GM12878 (cell line): ENCODE measurements around the gene METTL15. TPM values are rescaled to one million over a fixed set of nuclear protein-coding genes. Genes with fewer than 3 reads are reported as not detected.
A peak's percentile ranks its signal among the peaks of the same experiment; 100 is the strongest.

Experiments
- ATAC-seq: fragments of 200-7000 bp; cut with Tn5 transposase; 3 replicates; pipeline ENCODE4 v1.9.1; 2020; ENCODE audit warnings: mild to moderate bottlenecking, moderate library complexity
- BruUV-seq: library from RNA; stranded (reverse); fragments of 400-500 nt; replicated peaks from 2 replicates; lab custom pipeline; 2021; lab: Mats Ljungman, UMichigan
- CTCF ChIA-PET: fragments of 300-600 bp; sonication (Branson Sonifier 250); formaldehyde crosslinking; extraction: SDS; loops from one replicate; lab custom pipeline; 2021; ENCODE audit warnings: inconsistent platforms; lab: Yijun Ruan, JAX
- POLR2A ChIA-PET: fragments of 350-600 bp; formaldehyde crosslinking; extraction: SDS; loops from one replicate; lab custom pipeline; 2021; ENCODE audit warnings: inconsistent platforms; lab: Charles Lee
- RAD21 ChIA-PET: fragments of 300-600 bp; sonication (Branson Sonifier 250); formaldehyde crosslinking; loops from one replicate; lab custom pipeline; 2023; ENCODE audit warnings: antibody characterized with exemption; ENCODE audit not compliant: unreplicated experiment; lab: Charles Lee
- SMC1A ChIA-PET: fragments of 300-600 bp; sonication (Branson Sonifier 250); formaldehyde crosslinking; loops from one replicate; lab custom pipeline; 2023; ENCODE audit not compliant: unreplicated experiment, uncharacterized antibody; lab: Charles Lee
- DNase-seq: peaks from one replicate; pipeline ENCODE4 v3.0.0-alpha.2; 2011; ENCODE audit warnings: low read depth, low spot score
- FAIRE-seq: peaks from 3 replicates; lab custom pipeline; 2011; peaks lifted over from hg19 to GRCh38; lab: Jason Lieb, UNC
- H2AFZ ChIP-seq: 2 replicates; pipeline ENCODE4 v1.6.0; 2011; ENCODE audit warnings: low read depth, low read length, control low read depth; ENCODE audit not compliant: control insufficient read depth
- H3K27ac ChIP-seq: 2 replicates; pipeline ENCODE4 v1.5.1; 2011; ENCODE audit warnings: control low read depth; ENCODE audit not compliant: control insufficient read depth, insufficient read depth
- H3K27me3 ChIP-seq, 2 experiments: replicated peaks in 1 of 2; 2 replicates each; pipeline versions ENCODE4 v1.6.0 to v1.6.1; 2011; ENCODE audit warnings: low read length in 1 of 2; ENCODE audit not compliant: control insufficient read depth in 2 of 2, insufficient read depth in 2 of 2
- H3K36me3 ChIP-seq, 2 experiments: 2 replicates each; pipeline ENCODE4 v1.5.1; 2011; ENCODE audit warnings: low read length in 1 of 2; ENCODE audit not compliant: control insufficient read depth in 2 of 2, insufficient read depth in 2 of 2
- H3K4me1 ChIP-seq: 2 replicates; pipeline ENCODE4 v1.6.1; 2011; ENCODE audit warnings: mild to moderate bottlenecking, low read length, moderate library complexity, mixed read lengths; ENCODE audit not compliant: control insufficient read depth, insufficient read depth
- H3K4me2 ChIP-seq: 2 replicates; pipeline ENCODE4 v1.6.0; 2011; ENCODE audit warnings: control low read depth; ENCODE audit not compliant: control insufficient read depth, insufficient read depth
- H3K4me3 ChIP-seq: fragments of 200-600 bp; sonication (generic); 2 replicates; pipeline ENCODE4 v1.5.1; 2016
- H3K79me2 ChIP-seq: 2 replicates; pipeline ENCODE4 v1.6.0; 2011; ENCODE audit warnings: low read length; ENCODE audit not compliant: control insufficient read depth, insufficient read depth
- H3K9ac ChIP-seq: 2 replicates; pipeline ENCODE4 v1.8.0; 2011; ENCODE audit warnings: low read length, control low read depth, mixed read lengths; ENCODE audit not compliant: control insufficient read depth, insufficient read depth
- H3K9me3 ChIP-seq: replicated peaks from 3 replicates; pipeline ENCODE4 v1.5.1; 2011; ENCODE audit warnings: mild to moderate bottlenecking, low read length; ENCODE audit not compliant: control insufficient read depth, insufficient read depth
- H4K20me1 ChIP-seq: 2 replicates; pipeline ENCODE4 v1.6.0; 2011; ENCODE audit not compliant: control insufficient read depth, insufficient read depth
- MTA2 ChIP-seq: fragments of 450-650 bp; IDR thresholded peaks from 2 replicates; pipeline ENCODE4 v1.6.1; 2016; ENCODE audit warnings: low read depth, mild to moderate bottlenecking, moderate library complexity
- MTA3 ChIP-seq: IDR thresholded peaks from 2 replicates; pipeline ENCODE4 v1.6.1; 2012; ENCODE audit warnings: low read length, inconsistent platforms, borderline replicate concordance
- RBBP5 ChIP-seq: fragments of 200-600 bp; sonication (generic); conservative IDR thresholded peaks from 2 replicates; pipeline ENCODE4 v1.6.1; 2016
- RUNX3 ChIP-seq: IDR thresholded peaks from 2 replicates; pipeline ENCODE4 v1.6.1; 2012; ENCODE audit warnings: low read length, inconsistent platforms
- SIX5 ChIP-seq: IDR thresholded peaks from 2 replicates; pipeline ENCODE4 v1.6.1; 2011; ENCODE audit warnings: mild to moderate bottlenecking, low read depth, low read length, moderate library complexity; ENCODE audit not compliant: severe bottlenecking
- STAT3 ChIP-seq: IDR thresholded peaks from 2 replicates; pipeline ENCODE4 v1.6.1; 2011; ENCODE audit warnings: low read depth, low read length, improper control_type of control experiment
- WGBS: methylation state at CpG from one replicate; pipeline ENCODE4 v1.1.6; 2016; ENCODE audit warnings: low lambda C conversion rate; ENCODE audit not compliant: insufficient replicate concordance, insufficient coverage; ENCODE audit errors: missing lambda C conversion rate; 5-methylcytosine and 5-hydroxymethylcytosine counted together
- in situ Hi-C: fragments of 300-500 bp; cut with MboI; formaldehyde crosslinking; loops from 9 replicates; pipeline ENCODE4 v1.14.3; 2018; ENCODE audit warnings: mixed read lengths
- intact Hi-C: fragments of 100-400 bp; cut with micrococcal nuclease; formaldehyde crosslinking; loops from one replicate; pipeline ENCODE4 v1.14.2; 2022; ENCODE audit not compliant: unreplicated experiment
- polyA plus RNA-seq, 11 experiments: library from polyadenylated mRNA; depleted of rRNA in 4 of 11; unstranded in 6 of 11; stranded (reverse) in 5 of 11; fragments of >200 nt; fragmentation: Nextera tagmentation in 4 of 11; fragmentation: Illumina TruSeq in 1 of 11; extraction: Ambion mirVana in 4 of 11; extraction: Trizol in 1 of 11; gene quantifications; 1 replicate in 1 of 11; 2 replicates in 10 of 11; pipeline versions ENCODE4 v1.2.1 to v1.2.3, GENCODE V29; 2011 to 2016; ENCODE audit warnings: inconsistent platforms in 2 of 11, missing spikeins in 2 of 11, low read depth in 1 of 11
- total RNA-seq, 4 experiments: library from RNA; depleted of rRNA in 3 of 4; stranded (reverse); fragments of >200 nt in 3 of 4; fragmentation: Illumina TruSeq in 1 of 4; extraction: Trizol in 1 of 4; gene quantifications; 2 replicates each; pipeline versions ENCODE4 v1.2.1 to v1.2.3, GENCODE V29; 2013 to 2021
- TF ChIP-seq, protein P1 (sequence below): IDR thresholded peaks from 2 replicates; pipeline ENCODE4 v1.6.1; 2011; ENCODE audit warnings: low read depth, low read length, improper control_type of control experiment, borderline replicate concordance

Gene METTL15
- total and polyA plus RNA-seq, 10 of the 15 experiments (the other 5 are each of a cell fraction or from before 2014, with no cell fraction given), result 7.9 to 16.9 (median 14.4) TPM

DNA sequence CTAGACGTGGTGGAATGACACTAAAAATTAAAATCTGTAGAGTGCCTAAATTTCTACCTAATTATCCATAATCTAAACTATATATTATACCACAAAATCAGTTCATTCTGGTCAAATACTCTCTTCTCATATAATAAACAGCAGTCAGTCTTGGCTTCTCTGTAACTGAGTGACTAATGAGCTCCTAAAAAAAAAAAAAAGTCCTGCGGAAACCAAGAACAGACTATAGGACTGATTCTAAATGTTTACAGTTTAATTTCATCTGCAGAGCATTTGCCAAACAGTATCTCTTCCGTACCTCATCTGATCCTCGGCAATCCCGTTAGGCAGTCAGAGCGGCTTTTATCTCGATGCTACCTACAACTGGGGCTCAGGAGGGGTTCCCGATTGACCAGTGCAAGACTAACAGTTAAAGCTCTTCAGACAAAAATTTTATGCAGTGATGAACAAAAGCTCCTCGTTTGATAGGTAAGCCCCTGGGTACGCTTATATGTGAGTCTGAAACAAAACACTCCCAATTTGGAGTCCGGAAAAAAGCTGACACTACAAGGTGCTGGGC is 918 bp upstream of the METTL15 start:
- H2AFZ ChIP-seq, result peak overlapping the region; percentile 71
- H3K27me3 ChIP-seq, result no peaks in the 10 kb centered on the region
- H4K20me1 ChIP-seq, result no peaks in the 10 kb centered on the region
- ChIA-PET POLR2A (interaction anchor here (1.0 to 1.8 kb wide), 8 partner anchors 9 to 271 kb away, joined by 3 to 9 read pairs (median 3); no protein-coding TSS in a partner anchor), RAD21 (interaction anchor here (1.0 to 3.7 kb wide), 7 partner anchors 9 to 402 kb away, joined by 3 to 12 read pairs (median 5); no protein-coding TSS in a partner anchor), CTCF (interaction anchor here (0.7 to 4.5 kb wide), 6 partner anchors 11 to 408 kb away, joined by 3 to 15 read pairs (median 4); no protein-coding TSS in a partner anchor), SMC1A (interaction anchor here (0.6 to 2.3 kb wide), 7 partner anchors 10 to 422 kb away, joined by 3 to 10 read pairs (median 4); no protein-coding TSS in a partner anchor)
- peaks cover 87% of the 10 kb centered on the region for H3K79me2 ChIP-seq
- peak overlapping the region; percentile 75 for H3K27ac ChIP-seq
- no TSS peak for BruUV-seq
- whole genome bisulfite sequencing, result 1% methylated on average over 11 of the region's 11 CpGs
- in situ Hi-C loops, result no loop called here
- peaks cover 6% of the 10 kb centered on the region for H3K4me1 ChIP-seq
- peak overlapping the region; percentile 83 for H3K4me2 ChIP-seq
- no peak for TF ChIP-seq RUNX3
- TF ChIP-seq RBBP5, result no peak
- TF ChIP-seq MTA2, result no peak
- no peak for TF ChIP-seq SIX5
- H3K9ac ChIP-seq, result peak overlapping the region; percentile 82
- no peak for FAIRE-seq
- peak overlapping the region; percentile 86 for H3K4me3 ChIP-seq
- DNase-seq, result peak; percentile 21
- H3K36me3 ChIP-seq, result no peaks in the 10 kb centered on the region
- no peaks in the 10 kb centered on the region for H3K9me3 ChIP-seq
- peak; percentile 21 for ATAC-seq
- intact Hi-C loops, result loop anchor here (5.0 to 10.0 kb wide), 3 partner anchors 190 to 1228 kb away; no protein-coding TSS in a partner anchor

DNA sequence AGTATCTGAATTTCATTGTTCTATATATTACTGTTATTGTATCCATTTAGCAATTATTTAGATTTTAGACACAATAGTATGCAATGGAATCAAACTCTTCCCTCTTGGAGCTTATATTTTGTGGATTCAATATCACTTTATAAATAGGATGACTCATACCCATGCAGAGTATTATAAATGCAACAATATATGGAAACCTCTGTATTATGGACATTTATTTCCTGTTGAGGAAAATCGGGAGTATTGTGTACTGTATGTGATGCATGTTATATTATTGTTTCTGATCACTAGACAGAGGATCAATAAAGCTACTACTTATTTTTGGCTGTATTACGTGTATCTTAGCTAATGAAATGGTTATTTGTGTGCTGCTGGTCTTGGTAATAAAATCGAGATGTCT is 770 bp downstream of the METTL15 start:
- H3K9me3 ChIP-seq, result no peaks in the 10 kb centered on the region
- no peak for DNase-seq

More for the DNA sequence above, 770 bp downstream of the METTL15 start:
- Histone ChIP-seq H3K79me2 (peaks cover 76% of the 10 kb centered on the region), H3K27me3 (no peaks in the 10 kb centered on the region), H2AFZ (no peak overlapping the region), H3K36me3 (no peaks in the 10 kb centered on the region)
- BruUV-seq, result no TSS peak
- SMC1A ChIA-PET, result interaction anchor here (1.0 to 2.3 kb wide), 4 partner anchors 20 to 420 kb away, joined by 3 to 10 read pairs (median 4); no protein-coding TSS in a partner anchor
- no peak for FAIRE-seq
- CTCF ChIA-PET, result interaction anchor here (1.8 to 4.5 kb wide), 2 partner anchors 12 to 410 kb away, joined by 4 to 15 read pairs; no protein-coding TSS in a partner anchor
- RAD21 ChIA-PET, result interaction anchor here (1.0 to 3.7 kb wide), 2 partner anchors 10 to 270 kb away, joined by 4 to 12 read pairs; no protein-coding TSS in a partner anchor
- TF ChIP-seq MTA3, result no peak
- TF ChIP-seq, protein P1, sequence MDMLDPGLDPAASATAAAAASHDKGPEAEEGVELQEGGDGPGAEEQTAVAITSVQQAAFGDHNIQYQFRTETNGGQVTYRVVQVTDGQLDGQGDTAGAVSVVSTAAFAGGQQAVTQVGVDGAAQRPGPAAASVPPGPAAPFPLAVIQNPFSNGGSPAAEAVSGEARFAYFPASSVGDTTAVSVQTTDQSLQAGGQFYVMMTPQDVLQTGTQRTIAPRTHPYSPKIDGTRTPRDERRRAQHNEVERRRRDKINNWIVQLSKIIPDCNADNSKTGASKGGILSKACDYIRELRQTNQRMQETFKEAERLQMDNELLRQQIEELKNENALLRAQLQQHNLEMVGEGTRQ, result no peak
- TF ChIP-seq STAT3, result no peak
- TF ChIP-seq, all 136 proteins: peak for 0
- no peaks in the 10 kb centered on the region for H4K20me1 ChIP-seq
- in situ Hi-C loops (no loop called here), intact Hi-C loops (loop anchor here (1.0 to 10.0 kb wide), 4 partner anchors 192 to 1226 kb away; no protein-coding TSS in a partner anchor)
- 15% methylated on average over 3 of the region's 3 CpGs for WGBS
- peaks cover 6% of the 10 kb centered on the region for H3K4me1 ChIP-seq
- H3K4me2 ChIP-seq, result peak overlapping the region; percentile 88
- no peak for ATAC-seq
- POLR2A ChIA-PET, result interaction anchor here (0.6 to 1.8 kb wide), 3 partner anchors 10 to 55 kb away, joined by 3 to 9 read pairs (median 3); no protein-coding TSS in a partner anchor
- H3K27ac ChIP-seq, result no peak overlapping the region; the same call in 1 of the 2 replicates
- H3K9ac ChIP-seq, result peak overlapping the region; percentile 86
- peak overlapping the region; percentile 78 for H3K4me3 ChIP-seq
